Small intestine (tissue), 7 donors: ENCODE measurements around the gene GSAP. TPM values are rescaled to one million over a fixed set of nuclear protein-coding genes. Genes with fewer than 3 reads are reported as not detected.

Source experiments
- DNase-seq, 2 donors: peaks; one replicate each; pipeline versions ENCODE4 v3.0.0 to v3.0.0-alpha.2; 2013
- FAIRE-seq: peaks from 2 replicates; lab custom pipeline; 2012; peaks lifted over from hg19 to GRCh38; lab: Jason Lieb, UNC
- H3K27ac ChIP-seq, 3 donors: one replicate each; pipeline ENCODE4 v1.5.1; 2013; ENCODE audit warnings: low read length in 2 of 3, mild to moderate bottlenecking in 2 of 3, control low read depth in 1 of 3, inconsistent platforms in 1 of 3, low read depth in 1 of 3, moderate library complexity in 1 of 3
- H3K27me3 ChIP-seq, 3 donors: one replicate each; pipeline ENCODE4 v1.6.1; 2013; ENCODE audit warnings: low read length in 3 of 3, inconsistent platforms in 1 of 3; ENCODE audit not compliant: control insufficient read depth in 3 of 3, insufficient read depth in 3 of 3
- H3K36me3 ChIP-seq, 3 donors: one replicate each; pipeline ENCODE4 v1.6.1; 2013; ENCODE audit warnings: low read length in 3 of 3, inconsistent platforms in 1 of 3, low read depth in 1 of 3, mild to moderate bottlenecking in 1 of 3, moderate library complexity in 1 of 3; ENCODE audit not compliant: control insufficient read depth in 3 of 3, insufficient read depth in 2 of 3
- H3K4me1 ChIP-seq, 3 donors: one replicate each; pipeline ENCODE4 v1.6.1; 2013; ENCODE audit warnings: low read length in 2 of 3, inconsistent platforms in 1 of 3, low read depth in 1 of 3, mild to moderate bottlenecking in 1 of 3, moderate library complexity in 1 of 3; ENCODE audit not compliant: control insufficient read depth in 3 of 3, insufficient read depth in 2 of 3
- H3K4me3 ChIP-seq, 3 donors: one replicate each; pipeline ENCODE4 v1.5.1; 2013; ENCODE audit warnings: low read length in 3 of 3, control low read depth in 1 of 3, inconsistent platforms in 1 of 3, low read depth in 1 of 3, mild to moderate bottlenecking in 1 of 3, moderate library complexity in 1 of 3
- H3K9me3 ChIP-seq, 2 donors: one replicate each; pipeline ENCODE4 v1.6.1; 2013; ENCODE audit warnings: low read depth in 1 of 2, low read length in 1 of 2; ENCODE audit not compliant: control insufficient read depth in 2 of 2, insufficient read depth in 1 of 2
- WGBS, 3 donors: extraction: QIAGEN DNeasy Blood & Tissue Kit; methylation state at CpG; one replicate each; pipeline ENCODE4 v1.1.7; 2013; 5-methylcytosine and 5-hydroxymethylcytosine counted together
- polyA plus RNA-seq, 4 donors: library from polyadenylated mRNA; stranded (reverse) in 3 of 4; unstranded in 1 of 4; fragments of 200-250 nt in 3 of 4; fragments of 120-200 nt in 1 of 4; gene quantifications; one replicate each; pipeline versions ENCODE4 v1.2.1 to v1.2.3, GENCODE V29; 2013
- donor health status: healthy with polysubstance abuse.
- donor health status: control.
- donor health status: control.
- donor health status: Bipolar disorder and iron deficiency.
- donor health status: healthy.

The GSAP gene
- polyA plus RNA-seq, 4 donors: 3.0 to 12.3 (median 4.9) TPM

DNA sequence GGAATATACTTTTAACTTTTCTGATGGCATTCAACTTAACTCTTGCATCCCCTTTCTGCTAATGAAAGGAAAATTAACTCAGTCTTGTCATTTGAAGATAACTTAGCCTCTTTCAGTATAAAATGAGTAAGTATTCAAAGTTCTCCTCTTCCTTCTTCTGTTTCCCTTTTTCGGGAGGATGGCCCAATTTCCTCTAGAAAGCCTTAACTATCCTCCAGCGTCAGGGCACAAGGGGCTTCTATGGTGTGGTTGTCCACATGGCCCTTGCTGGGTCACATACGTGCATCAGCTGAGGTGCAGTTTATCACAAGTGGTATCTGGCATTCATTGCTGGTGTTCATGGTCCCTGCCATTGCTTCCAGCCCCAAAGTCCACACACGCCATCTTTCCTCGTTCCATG, 17.8 kb upstream of the GSAP start:
- no peak overlapping the region for H3K27ac ChIP-seq
- H3K36me3 ChIP-seq: no peaks in the 10 kb centered on the region
- WGBS, 3 donors: 87 to 99% (median 97%) methylated on average over 5 of the region's 5 CpGs
- H3K4me3 ChIP-seq: no peak overlapping the region
- no peaks in the 10 kb centered on the region for H3K4me1 ChIP-seq
- FAIRE-seq: no peak
- H3K9me3 ChIP-seq: no peaks in the 10 kb centered on the region
- no peak for DNase-seq
- no peaks in the 10 kb centered on the region for H3K27me3 ChIP-seq

DNA sequence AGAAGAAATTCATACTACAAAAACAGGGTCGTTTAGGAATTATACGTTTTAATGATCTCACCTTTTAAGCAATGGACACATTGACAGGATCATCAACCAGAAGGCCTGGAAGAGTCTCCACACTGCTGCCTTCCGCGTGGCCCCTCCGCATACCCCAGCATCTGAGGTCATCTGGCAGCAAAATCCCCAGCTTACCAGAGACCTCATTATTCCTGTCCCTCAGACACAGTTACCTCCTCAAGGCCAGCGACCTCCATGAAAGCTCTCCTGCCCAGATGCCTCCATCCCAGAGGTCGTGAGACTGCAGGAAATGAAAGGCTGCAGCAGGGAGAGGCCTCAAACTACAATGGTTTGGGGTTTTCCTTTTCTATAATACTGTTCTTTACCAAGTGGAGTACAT, 14.8 kb upstream of the GSAP start:
- no peaks in the 10 kb centered on the region for H3K36me3 ChIP-seq
- 80 to 89% (median 87%) methylated on average over 7 of the region's 7 CpGs for WGBS, 3 donors
- no peak overlapping the region for H3K27ac ChIP-seq
- H3K4me1 ChIP-seq: peaks cover 0 to 5% (median 2%) of the 10 kb centered on the region in 3 donors
- FAIRE-seq (no peak), DNase-seq (no peak)
- H3K9me3 ChIP-seq: no peaks in the 10 kb centered on the region
- no peaks in the 10 kb centered on the region for H3K27me3 ChIP-seq
- H3K4me3 ChIP-seq: no peak overlapping the region

DNA sequence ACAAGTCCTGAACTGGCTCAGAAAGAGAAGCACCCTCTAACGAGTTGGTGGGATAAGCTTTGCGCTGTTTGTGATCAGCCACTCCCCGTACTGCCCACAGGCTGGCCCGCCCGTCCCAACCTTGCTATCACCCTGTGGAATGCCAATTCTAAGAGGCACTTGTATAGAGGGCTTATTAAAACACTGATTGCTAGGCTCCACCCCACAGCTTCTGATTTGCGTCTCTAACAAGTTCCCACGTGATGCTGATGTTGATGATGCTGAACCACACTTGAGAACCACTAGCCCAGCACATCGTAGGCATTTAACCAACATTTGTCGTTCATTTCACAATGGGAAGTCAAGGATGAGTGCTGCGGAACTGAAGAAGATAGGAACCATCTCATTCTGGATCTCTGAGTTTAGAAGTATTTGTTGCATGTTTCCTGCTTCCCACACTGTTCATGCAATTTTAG, 12.7 kb upstream of the GSAP start:
- FAIRE-seq: no peak

DNA sequence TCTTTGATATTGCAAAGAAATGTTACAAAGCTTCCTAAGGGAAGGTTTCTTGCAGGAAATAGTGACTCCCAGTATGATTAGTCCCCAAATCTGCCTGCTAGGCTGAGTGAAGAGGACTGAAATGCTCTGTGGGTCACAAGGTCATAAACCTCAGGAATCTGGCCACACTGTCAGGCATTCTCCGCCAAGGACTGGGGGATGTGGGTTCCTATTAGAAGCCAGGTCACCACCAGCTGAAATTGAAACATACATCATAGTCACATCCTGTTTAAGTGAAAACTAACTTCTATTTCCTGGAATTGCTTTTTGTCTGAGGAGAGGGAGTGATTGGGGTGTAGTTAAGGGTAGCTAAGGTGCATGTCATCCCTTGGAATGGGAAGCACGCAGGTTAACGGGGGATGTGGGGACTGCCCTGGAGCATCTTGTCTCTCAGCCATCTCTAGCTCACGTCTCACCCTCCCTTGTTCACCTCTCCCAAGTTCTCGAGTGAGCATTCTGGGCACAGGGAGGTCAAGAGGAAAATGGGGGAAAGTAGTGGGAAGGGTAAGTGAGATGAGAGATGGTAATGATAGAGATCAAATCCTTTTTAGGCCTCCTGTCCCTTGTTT, 12.0 kb upstream of the GSAP start:
- peak overlapping the region in 1 of 3 donors; percentile 66 for H3K27ac ChIP-seq
- 70 to 90% (median 79%) methylated on average over 5 of the region's 5 CpGs for WGBS, 3 donors
- H3K27me3 ChIP-seq: peaks cover 0 to 4% (median 0%) of the 10 kb centered on the region in 3 donors
- no peaks in the 10 kb centered on the region for H3K9me3 ChIP-seq
- H3K4me3 ChIP-seq: no peak overlapping the region
- peaks cover 0 to 10% (median 5%) of the 10 kb centered on the region in 3 donors for H3K4me1 ChIP-seq
- FAIRE-seq (no peak), DNase-seq (peak in 1 of 2 donors; percentile 26)
- H3K36me3 ChIP-seq: no peaks in the 10 kb centered on the region

More for the DNA sequence above, 12.7 kb upstream of the GSAP start:
- peak in 1 of 2 donors; percentile 18 for DNase-seq
- Histone ChIP-seq H3K27ac (peak overlapping the region in 1 of 3 donors; percentile 66), H3K9me3 (no peaks in the 10 kb centered on the region), H3K27me3 (peaks cover 0 to 4% (median 0%) of the 10 kb centered on the region in 3 donors), H3K4me1 (peaks cover 0 to 10% (median 5%) of the 10 kb centered on the region in 3 donors), H3K4me3 (no peak overlapping the region), H3K36me3 (no peaks in the 10 kb centered on the region)
- 71 to 78% (median 78%) methylated on average over 10 of the region's 10 CpGs for WGBS, 3 donors

DNA sequence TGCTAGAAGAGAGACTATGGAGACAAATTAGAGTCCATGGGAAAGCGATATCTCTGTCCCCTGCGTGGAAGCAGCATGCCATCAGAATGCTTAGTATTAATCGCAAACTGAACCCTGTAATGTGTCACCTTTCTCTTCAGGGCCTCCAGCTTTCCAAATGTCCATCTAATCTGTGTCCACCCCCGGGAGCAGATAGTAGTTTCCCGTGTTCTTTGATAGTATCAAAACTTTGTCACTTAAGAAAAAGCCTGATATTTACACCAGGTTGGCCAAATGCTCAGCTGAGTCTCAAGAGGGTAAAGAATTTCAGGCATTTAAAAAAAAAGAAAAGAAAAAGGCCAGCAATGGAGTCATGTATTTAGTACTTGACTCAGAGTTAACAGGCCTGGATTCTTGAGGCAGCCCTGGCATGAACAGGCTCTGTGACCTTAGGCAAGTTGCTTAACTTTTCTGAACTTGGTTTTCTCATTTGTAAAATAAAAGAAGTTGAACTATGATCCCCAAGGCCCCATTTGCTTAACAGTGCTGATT, 10.4 kb upstream of the GSAP start:
- 48 to 66% (median 50%) methylated on average over 5 of the region's 5 CpGs for WGBS, 3 donors
- peaks cover 0 to 10% (median 5%) of the 10 kb centered on the region in 3 donors for H3K4me1 ChIP-seq
- H3K9me3 ChIP-seq: no peaks in the 10 kb centered on the region
- no peak for FAIRE-seq
- H3K27me3 ChIP-seq: peaks cover 0 to 4% (median 0%) of the 10 kb centered on the region in 3 donors
- no peak overlapping the region for H3K27ac ChIP-seq
- H3K36me3 ChIP-seq: no peaks in the 10 kb centered on the region
- DNase-seq: no peak
- H3K4me3 ChIP-seq: no peak overlapping the region

DNA sequence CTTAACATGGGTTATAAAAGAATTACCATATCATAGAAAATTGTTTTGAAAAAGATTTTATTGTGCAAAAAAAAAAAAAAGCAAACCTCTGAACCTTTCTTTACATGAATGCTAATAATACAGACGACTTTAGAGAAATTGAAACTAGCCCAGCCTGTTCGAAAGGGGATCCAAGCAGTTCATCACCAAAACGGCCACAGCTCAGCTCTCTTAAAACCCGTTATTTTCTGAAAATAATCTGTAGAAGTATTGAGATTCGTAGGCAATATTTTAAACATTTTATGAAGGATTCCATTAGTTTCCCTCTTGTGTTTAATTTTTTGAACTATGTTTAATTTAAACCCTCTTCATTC, 9.9 kb upstream of the GSAP start:
- Histone ChIP-seq H3K27ac (no peak overlapping the region), H3K4me3 (no peak overlapping the region), H3K36me3 (no peaks in the 10 kb centered on the region), H3K9me3 (peaks cover 0 to 1% of the 10 kb centered on the region in 2 donors), H3K27me3 (peaks cover 0 to 4% (median 0%) of the 10 kb centered on the region in 3 donors), H3K4me1 (peaks cover 0 to 10% (median 5%) of the 10 kb centered on the region in 3 donors)
- DNase-seq (no peak), FAIRE-seq (no peak)
- 31 to 41% (median 39%) methylated on average over 5 of the region's 5 CpGs for WGBS, 3 donors

DNA sequence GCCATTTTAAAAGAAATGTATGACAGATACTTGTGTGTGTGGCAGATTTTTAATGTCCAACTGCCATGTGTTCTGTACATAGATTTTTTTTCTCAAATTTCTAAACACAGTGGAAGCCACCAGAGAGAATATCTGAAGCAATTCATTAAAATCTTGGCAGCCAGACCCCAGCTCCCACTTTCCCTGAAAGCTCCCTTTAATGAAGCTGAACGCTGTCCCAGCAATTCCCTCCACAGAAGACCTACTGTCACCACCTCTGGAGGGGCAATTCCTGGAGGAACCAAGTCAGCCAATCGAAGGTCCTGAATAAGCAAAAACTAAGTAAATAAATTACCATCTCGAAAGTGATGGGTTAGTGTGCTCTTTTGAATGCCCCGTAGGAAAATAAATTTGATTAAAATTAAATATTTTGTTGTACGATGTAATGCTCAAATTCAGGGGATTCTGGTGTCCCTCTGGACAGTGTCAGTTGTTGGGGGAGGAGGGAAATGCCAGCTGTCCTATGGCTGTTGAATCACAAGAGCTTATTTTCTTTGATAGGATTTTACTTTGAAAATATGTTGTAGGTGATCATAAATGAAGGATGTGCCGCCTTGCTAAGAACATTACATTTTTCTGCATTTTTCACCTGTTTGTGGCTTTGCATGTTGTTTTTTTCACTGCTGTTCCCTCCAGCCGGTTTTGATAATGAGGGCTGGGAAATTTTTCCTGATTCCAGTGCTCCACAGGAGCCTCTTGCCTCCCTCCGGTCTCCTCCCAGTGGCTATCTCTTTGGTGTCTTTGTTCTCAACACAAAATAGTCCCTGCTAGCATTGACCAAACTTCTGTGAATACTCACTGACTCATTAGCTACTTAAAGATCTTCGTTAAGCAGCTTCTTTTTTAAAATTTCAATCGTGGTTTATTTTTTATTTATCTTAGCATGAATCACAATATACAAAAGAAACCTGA, 9.2 kb upstream of the GSAP start:
- WGBS, 3 donors: 59 to 65% (median 63%) methylated on average over 10 of the region's 10 CpGs
- FAIRE-seq (no peak), DNase-seq (no peak)
- Histone ChIP-seq H3K27me3 (peaks cover 0 to 4% (median 0%) of the 10 kb centered on the region in 3 donors), H3K27ac (peak overlapping the region in 1 of 3 donors; percentile 54), H3K9me3 (peaks cover 0 to 1% of the 10 kb centered on the region in 2 donors), H3K4me1 (peaks cover 0 to 10% (median 5%) of the 10 kb centered on the region in 3 donors), H3K4me3 (no peak overlapping the region), H3K36me3 (no peaks in the 10 kb centered on the region)

DNA sequence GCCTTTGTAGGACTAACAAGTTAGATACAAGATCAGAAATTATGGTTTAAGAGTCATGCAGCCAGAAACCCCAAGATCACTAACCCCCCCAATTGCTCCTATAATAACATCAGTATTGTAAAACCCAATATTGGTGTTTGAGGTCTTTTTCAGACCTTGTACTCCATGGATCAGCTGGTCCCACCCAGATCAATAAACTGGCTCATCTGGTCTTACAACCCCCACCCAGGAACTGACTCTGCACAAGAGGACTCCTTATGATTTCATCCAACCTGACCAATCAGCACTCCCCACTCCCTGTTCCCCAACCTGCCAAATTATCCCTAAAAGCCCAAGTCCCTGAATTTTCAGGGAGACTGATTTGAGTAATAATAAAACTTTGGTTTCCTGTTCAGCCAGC, 6.4 kb upstream of the GSAP start:
- no peak overlapping the region for H3K27ac ChIP-seq
- FAIRE-seq (no peak), DNase-seq (no peak)
- H3K4me3 ChIP-seq: no peak overlapping the region
- H3K9me3 ChIP-seq: peaks cover 0 to 1% of the 10 kb centered on the region in 2 donors
- no peaks in the 10 kb centered on the region for H3K36me3 ChIP-seq
- peaks cover 0 to 10% (median under 1%) of the 10 kb centered on the region in 3 donors for H3K4me1 ChIP-seq
- peaks cover 0 to 4% (median 0%) of the 10 kb centered on the region in 3 donors for H3K27me3 ChIP-seq
